ENCODE data around the gene VOPP1. TPM values are rescaled to one million over a fixed set of nuclear protein-coding genes. Genes with fewer than 3 reads are reported as not detected.
"Not testable (repeated sequence)": the region's sequence is repeated elsewhere in the genome, so short reads cannot be mapped to it uniquely, and the experiment has no call there.

VOPP1 gene
- polyA plus RNA-seq, 3 donors, result 11.3 to 34.0 (median 27.9) TPM

- 90 to 92% (median 90%) methylated on average over 13 of the region's 13 CpGs for WGBS, 3 donors
- no peak overlapping the region for H3K27ac ChIP-seq (ENCODE audit: low read depth, low read length)
Measured at GRCh38 chr7:55520426-55521140, 51.7 kb downstream of the VOPP1 start.

GRCh38 chr7:55518836-55519235 is 53.5 kb downstream of the VOPP1 start:
- 97 to 98% (median 97%) methylated on average over 8 of the region's 8 CpGs for WGBS, 3 donors
- H3K27ac ChIP-seq (ENCODE audit: low read depth, low read length), result no peak overlapping the region

- no peak overlapping the region for H3K27ac ChIP-seq (ENCODE audit: low read depth, low read length)
- 94 to 96% (median 95%) methylated on average over 15 of the region's 15 CpGs for WGBS, 3 donors
Measured at GRCh38 chr7:55517936-55518689, 54.2 kb downstream of the VOPP1 start.

GRCh38 chr7:55517191-55517633 is 55.1 kb downstream of the VOPP1 start:
- no peak overlapping the region for H3K27ac ChIP-seq (ENCODE audit: low read depth, low read length)
- WGBS, 3 donors, result 82 to 94% (median 87%) methylated on average over 12 of the region's 12 CpGs

- H3K27ac ChIP-seq (ENCODE audit: low read depth, low read length), result no peak overlapping the region
- 88 to 99% (median 89%) methylated on average over 4 of the region's 4 CpGs for WGBS, 3 donors
Measured at GRCh38 chr7:55516409-55516808, 55.9 kb downstream of the VOPP1 start.

GRCh38 chr7:55515569-55516279 is 56.6 kb downstream of the VOPP1 start:
- H3K27ac ChIP-seq (ENCODE audit: low read depth, low read length), result no peak overlapping the region
- 65 to 77% (median 72%) methylated on average over 13 of the region's 13 CpGs for WGBS, 3 donors

- no peak overlapping the region for H3K27ac ChIP-seq (ENCODE audit: low read depth, low read length)
- 90 to 97% (median 94%) methylated on average over 6 of the region's 6 CpGs for WGBS, 3 donors
Measured at GRCh38 chr7:55514546-55515265, 57.6 kb downstream of the VOPP1 start.

GRCh38 chr7:55513868-55514267 is 58.4 kb downstream of the VOPP1 start:
- H3K27ac ChIP-seq (ENCODE audit: low read depth, low read length), result no peak overlapping the region
- 91 to 94% (median 92%) methylated on average over 5 of the region's 5 CpGs for WGBS, 3 donors

- no peak overlapping the region for H3K27ac ChIP-seq (ENCODE audit: low read depth, low read length)
- WGBS, 3 donors, result 88 to 93% (median 93%) methylated on average over 10 of the region's 10 CpGs
Measured at GRCh38 chr7:55512635-55513191, 59.6 kb downstream of the VOPP1 start.

- no peak overlapping the region for H3K27ac ChIP-seq (ENCODE audit: low read depth, low read length)
- WGBS, 3 donors, result 97 to 100% (median 98%) methylated on average over 3 of the region's 3 CpGs
Measured at GRCh38 chr7:55510621-55511020, 61.7 kb downstream of the VOPP1 start.

GRCh38 chr7:55510206-55510605 is 62.1 kb downstream of the VOPP1 start:
- 92 to 94% (median 94%) methylated on average over 1 of the region's 1 CpG for WGBS, 3 donors
- not testable (repeated sequence) for H3K27ac ChIP-seq (ENCODE audit: low read depth, low read length)

GRCh38 chr7:55509322-55509721 is 63.0 kb downstream of the VOPP1 start:
- WGBS, 3 donors, result 33 to 67% (median 35%) methylated on average over 1 of the region's 1 CpG

GRCh38 chr7:55508221-55509011 is 63.9 kb downstream of the VOPP1 start:
- 95 to 97% (median 96%) methylated on average over 5 of the region's 5 CpGs for WGBS, 3 donors
- H3K27ac ChIP-seq (ENCODE audit: low read depth, low read length), result no peak overlapping the region

More at GRCh38 chr7:55509322-55509721, 63.0 kb downstream of the VOPP1 start:
- no peak overlapping the region for H3K27ac ChIP-seq (ENCODE audit: low read depth, low read length)

- WGBS, 3 donors, result 88 to 95% (median 94%) methylated on average over 5 of the region's 5 CpGs
- H3K27ac ChIP-seq (ENCODE audit: low read depth, low read length), result no peak overlapping the region
Measured at GRCh38 chr7:55507743-55508142, 64.6 kb downstream of the VOPP1 start.

- H3K27ac ChIP-seq (ENCODE audit: low read depth, low read length), result no peak overlapping the region
- 88 to 94% (median 90%) methylated on average over 10 of the region's 10 CpGs for WGBS, 3 donors
Measured at GRCh38 chr7:55504967-55505658, 67.2 kb downstream of the VOPP1 start.

GRCh38 chr7:55504093-55504859 is 68.0 kb downstream of the VOPP1 start:
- WGBS, 3 donors, result 81 to 86% (median 82%) methylated on average over 6 of the region's 6 CpGs
- H3K27ac ChIP-seq (ENCODE audit: low read depth, low read length), result no peak overlapping the region

Measured in adipose tissue (tissue), 3 donors.